Renal pelvis (tissue), 4 donors: ENCODE data around the gene SH2B2. TPM values are rescaled to one million over a fixed set of nuclear protein-coding genes. Genes with fewer than 3 reads are reported as not detected.
"Not testable (repeated sequence)": the region's sequence is repeated elsewhere in the genome, so short reads cannot be mapped to it uniquely, and the experiment has no call there.

ENCODE experiments used
- DNase-seq: peaks from one replicate; pipeline ENCODE4 v3.0.0-alpha.2; 2013
- polyA plus RNA-seq, 3 donors: library from polyadenylated mRNA; unstranded; fragments of 120-200 nt; gene quantifications; one replicate each; pipeline ENCODE4 v1.2.1, GENCODE V29; 2013; ENCODE audit not compliant: insufficient read length in 3 of 3

SH2B2 gene
- polyA plus RNA-seq, 3 donors, result 3.7 to 4.1 (median 4.0) TPM

DNA sequence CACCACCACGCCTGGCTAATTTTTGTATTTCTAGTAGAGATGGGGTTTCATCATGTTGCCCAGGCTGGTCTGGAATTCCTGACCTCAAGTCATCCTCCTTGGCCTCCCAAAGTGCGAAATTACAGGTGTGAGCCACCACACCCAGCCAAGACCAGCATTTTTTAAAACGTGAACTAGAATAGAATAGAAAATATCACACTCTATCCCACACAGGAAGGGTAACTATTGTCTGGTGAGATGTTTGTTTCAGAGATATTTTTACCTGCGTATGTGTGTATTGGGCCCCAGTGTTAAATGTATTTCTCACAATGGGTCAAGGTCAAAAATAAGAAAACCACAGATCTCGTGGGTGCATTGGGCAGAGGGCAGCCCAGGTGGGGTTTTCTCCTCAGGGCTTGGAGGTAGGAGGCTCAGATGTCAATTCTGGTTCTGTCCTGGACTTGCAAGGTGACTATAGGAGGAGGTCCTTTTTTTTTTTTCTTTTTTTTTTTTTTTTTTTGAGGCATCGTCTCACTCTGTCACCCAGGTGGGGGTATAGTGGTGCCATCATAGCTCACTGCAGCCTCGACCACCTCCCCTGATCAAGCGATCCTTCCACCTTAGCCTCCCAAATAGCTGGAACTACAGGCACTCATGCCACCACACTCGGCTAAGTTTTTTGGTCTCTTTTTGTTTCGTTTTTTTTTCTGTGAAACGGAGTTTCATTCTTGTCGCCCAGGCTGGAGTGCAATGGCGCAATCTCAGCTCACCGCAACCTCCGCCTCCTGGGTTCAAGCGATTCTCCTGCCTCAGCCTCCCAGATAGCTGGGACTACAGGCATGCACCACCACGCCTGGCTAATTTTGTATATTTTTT, 19.0 kb downstream of the SH2B2 start:
- no peak for DNase-seq

DNA sequence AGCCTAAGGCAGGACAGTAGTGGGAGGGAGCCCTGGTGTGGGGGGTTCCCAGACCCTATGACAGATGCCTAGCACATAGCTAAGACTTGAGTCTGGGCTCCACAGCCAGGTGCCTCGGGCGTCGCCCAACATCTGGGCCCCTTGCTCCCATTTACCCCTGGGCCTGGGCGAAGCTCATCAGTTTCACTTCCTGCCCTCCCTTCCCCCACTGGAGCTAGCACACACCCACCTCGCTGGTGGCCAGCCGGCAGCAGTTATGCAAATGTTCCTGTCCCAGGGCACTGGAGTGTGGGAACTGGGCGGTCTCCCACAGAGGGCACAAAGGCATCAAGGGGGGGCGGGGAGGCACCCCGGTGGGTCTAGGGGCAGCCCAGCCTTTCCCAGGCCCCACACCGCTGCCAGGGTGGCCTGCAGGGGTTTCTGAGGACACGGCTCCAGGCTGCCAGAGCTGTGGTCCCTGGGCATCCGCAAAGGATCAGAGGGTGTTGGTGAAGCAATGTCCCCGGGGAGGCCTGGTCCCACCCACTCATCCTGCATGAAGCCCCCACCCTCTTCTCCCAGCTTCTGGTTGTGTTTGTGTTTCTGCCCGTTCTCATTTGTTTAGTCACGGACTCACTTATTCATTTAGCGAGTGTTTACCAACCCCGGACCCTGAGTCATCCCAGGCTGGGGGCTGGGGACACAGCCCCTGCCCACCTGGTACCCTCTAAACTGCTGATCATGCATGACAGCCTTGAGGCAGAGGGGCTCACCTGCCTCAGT, 20.4 kb downstream of the SH2B2 start:
- peak; percentile 70 for DNase-seq

DNA sequence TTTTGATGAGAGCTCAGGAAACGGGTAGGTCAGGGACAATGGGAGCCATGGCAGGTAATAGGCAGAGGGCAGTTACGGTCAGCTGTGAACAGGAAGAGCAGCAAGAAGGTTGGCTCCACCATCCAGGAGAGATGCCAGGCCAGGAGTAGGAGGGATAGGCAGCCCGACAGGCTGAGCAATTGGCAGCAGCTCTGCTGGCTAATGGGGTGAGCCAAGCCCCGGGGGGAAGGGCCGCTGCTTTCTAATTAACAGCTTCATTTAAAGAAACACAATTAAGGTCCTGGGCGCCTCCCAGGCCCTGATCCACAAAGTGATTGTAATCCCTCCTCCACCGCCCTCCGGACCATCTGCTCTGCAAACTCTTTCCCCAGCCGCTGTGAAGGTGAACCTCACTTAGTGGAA, 23.7 kb downstream of the SH2B2 start:
- no peak for DNase-seq

- no peak for DNase-seq
Observed at GRCh38 chr7:102312317-102312716, 25.6 kb downstream of the SH2B2 start.

DNA sequence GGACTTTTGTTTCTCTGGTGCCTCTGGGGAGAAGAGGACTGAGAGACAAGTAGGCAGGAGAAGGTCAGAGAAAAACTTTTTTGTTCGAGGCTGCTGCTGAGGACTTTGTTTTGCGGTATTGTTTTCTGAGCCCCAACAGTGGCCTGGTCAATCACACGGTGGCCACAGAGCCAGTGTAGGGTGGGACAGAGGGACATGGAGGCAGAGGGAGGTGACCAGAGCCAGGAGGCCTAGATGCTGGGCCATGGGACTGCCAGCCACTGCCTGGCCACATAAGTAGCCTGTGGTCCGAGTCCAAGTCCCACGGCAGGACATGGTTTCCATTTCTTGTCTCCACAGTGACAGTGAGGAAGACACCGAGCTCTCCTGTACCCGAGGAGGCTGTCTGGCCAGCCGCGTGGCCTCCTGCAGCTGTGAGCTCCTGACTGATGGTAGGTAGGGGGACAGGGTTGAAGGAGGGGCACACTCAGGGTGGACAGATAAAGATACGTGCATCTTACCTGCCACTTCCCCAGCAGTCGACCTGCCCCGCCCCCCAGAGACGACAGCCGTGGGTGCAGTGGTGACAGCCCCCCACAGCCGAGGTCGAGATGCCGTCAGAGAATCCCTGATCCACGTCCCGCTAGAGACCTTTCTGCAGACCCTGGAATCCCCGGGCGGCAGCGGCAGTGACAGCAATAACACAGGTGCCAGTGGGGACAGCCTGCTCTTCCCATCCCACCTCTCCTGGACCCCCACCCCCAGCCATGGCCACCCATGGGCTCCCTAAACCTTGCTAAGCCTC, 27.5 kb downstream of the SH2B2 start:
- DNase-seq, result no peak

- no peak for DNase-seq
Observed at GRCh38 chr7:102317231-102318059, 30.8 kb downstream of the SH2B2 start.

GRCh38 chr7:102318482-102318971, 31.9 kb downstream of the SH2B2 start:
- DNase-seq, result no peak

GRCh38 chr7:102319671-102320070, 33.0 kb downstream of the SH2B2 start:
- no peak for DNase-seq

DNA sequence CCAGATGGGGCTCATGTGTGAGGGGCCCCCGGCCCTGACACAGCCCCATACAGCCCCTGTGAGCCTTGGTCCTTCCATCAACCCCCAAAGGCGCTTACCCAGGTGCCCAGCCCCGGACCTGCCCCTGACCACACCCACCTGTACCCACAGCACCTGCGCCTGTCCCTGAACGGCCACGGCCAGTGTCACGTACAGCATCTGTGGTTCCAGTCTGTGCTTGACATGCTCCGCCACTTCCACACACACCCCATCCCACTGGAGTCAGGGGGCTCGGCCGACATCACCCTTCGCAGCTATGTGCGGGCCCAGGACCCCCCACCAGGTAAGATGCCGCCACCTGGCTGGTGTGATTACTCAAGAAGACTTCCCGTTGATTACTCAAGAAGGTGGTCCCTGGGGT, 33.5 kb downstream of the SH2B2 start:
- no peak for DNase-seq

- DNase-seq, result no peak
Observed at GRCh38 chr7:102320601-102321350, 34.1 kb downstream of the SH2B2 start.

GRCh38 chr7:102321351-102322201, 34.9 kb downstream of the SH2B2 start:
- DNase-seq, result no peak

- no peak for DNase-seq
Observed at GRCh38 chr7:102322202-102322715, 35.6 kb downstream of the SH2B2 start.

- no peak for DNase-seq
Observed at GRCh38 chr7:102323914-102324195, 37.2 kb downstream of the SH2B2 start.

DNA sequence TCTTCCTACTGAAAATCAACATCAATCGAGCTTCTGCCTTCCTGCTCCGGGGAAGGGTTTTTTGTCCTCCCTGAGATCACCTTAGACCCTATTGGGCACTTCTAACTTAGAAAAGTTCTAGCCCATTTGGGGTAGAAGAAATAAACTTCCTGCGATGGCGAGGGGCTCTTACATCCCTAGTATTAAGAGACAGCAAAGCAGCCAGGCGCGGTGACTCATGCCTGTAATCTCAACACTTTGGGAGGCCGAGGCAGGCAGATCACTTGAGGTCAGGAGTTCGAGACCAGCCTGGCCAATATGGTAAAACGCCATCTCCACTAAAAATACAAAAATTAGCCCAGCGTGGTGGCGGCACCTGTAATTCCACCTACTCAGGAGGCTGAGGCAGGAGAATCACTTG, 38.4 kb downstream of the SH2B2 start:
- not testable (repeated sequence) for DNase-seq

DNA sequence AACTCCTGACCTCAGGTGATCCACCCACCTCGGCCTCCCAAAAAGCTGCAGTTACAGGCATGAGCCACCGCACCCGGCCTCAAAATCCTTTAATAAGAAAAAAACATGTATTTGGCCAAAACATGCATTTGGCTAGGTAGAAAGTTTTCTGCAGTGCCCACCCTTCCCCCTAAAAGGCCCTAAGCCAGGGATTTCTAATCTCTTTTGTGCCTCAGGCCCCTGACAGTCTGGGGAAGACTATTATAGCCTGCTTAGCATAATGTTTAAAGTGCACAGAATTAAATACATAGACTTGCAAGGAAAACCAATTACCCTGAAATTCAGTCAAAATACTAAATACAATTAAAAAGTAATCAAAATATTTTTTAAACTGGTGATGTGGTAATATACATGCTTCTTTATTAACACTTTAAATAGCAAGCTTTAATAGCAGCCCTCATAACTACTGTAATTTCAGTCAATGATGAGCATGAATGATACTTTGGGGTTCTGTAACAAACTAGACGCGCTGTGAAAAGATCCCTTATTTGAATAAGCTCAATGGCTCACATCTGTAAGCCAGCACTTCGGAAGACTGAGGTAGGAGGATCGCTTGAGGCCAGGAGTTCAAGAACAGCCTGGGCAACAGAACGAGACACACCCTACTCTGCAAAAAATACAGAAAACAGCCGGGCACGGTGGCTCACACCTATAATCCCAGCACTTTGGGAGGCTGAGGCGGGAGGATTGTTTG, 39.7 kb downstream of the SH2B2 start:
- no peak for DNase-seq

DNA sequence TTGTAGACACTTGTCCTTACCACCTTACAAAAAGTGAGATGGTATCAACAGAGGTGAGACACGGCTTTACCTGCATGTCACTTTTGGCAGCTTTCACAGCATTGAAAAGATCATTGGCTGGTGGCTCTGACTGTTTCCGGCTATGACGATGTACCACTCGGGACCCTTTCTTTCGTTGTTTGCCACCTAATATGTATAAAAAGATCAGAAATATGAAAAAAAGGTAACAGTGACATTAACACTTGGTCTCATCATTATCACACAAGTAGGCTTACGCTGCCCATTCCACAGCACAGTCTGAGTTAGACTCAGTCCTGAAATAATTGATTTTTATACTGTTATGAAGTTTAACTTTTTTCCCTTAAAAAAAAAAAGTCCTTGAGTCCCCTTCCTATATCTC, 40.5 kb downstream of the SH2B2 start:
- not testable (repeated sequence) for DNase-seq

GRCh38 chr7:102328863-102329262, 42.2 kb downstream of the SH2B2 start:
- DNase-seq, result not testable (repeated sequence)

DNA sequence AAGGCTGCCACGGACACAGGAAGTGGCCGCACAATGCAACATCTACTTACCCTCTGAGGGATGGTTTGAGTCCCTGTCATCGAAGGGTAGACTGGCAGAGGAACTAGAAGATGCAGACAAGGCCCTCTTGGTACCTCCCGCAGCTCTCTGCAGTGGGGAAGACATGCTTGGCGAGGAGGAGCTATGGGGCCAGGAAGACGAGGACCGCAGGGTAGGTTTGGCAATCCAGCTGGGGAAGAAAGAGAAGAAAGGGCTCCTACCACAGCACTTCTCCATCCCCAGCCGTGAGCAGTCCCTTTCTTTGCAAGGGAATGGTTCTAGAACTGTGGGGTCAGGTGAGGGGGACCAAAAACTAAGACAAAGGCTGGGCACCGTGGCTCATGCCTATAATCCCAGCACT, 42.7 kb downstream of the SH2B2 start:
- DNase-seq, result not testable (repeated sequence)
